Measurements from ENCODE around the gene MDC1. TPM values are rescaled to one million over a fixed set of nuclear protein-coding genes. Genes with fewer than 3 reads are reported as not detected.
A peak's percentile ranks its signal among the peaks of the same experiment; 100 is the strongest.

The MDC1 gene
- total RNA-seq, 3 donors from 2014 or later (not counting 1 experiment from before 2014, with no cell fraction given) = 61.2 to 77.0 (median 64.5) TPM

DNA sequence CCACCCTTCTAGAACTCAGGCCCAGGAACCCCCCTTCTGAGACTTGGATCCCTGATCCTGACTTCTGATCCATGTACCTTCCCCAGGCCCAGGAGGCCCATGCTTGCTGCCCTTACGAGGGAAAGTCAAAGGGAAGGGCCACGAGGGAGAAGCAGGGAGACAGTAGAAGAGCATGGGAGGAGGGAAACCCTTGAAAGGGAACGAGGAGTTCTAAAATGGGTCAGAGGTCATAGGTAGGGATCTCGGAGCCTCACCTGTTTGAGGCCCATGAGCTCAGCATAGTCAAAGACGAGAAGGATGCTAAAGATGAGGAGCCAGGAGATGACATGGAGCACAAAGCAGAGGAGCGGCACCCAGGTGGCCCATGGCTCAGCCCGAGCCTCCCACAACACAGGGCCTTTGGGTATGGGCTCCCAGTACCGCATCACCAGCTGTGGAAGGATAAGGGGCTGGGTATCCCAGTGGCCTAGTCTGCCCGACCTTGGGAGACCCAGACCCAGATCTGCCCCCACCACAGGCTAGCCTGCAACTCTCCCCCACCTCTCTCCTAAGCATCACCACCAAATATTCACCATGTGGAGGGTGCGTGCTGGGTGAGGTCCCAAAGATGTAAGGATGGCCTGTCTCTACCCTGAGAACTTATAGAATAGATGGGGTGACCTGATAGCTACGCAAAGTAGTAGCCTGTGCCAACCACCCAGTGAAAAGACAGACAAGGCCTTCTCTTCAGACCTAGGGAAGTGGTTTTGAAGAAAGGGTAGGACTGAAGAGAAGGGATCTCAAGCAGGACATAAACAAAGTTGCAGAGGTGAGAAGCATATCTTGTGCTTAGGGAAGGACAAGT lies 27.8 kb downstream of the MDC1 start:
- peaks cover 51 to 63% of the 10 kb centered on the region in 2 donors for H3K4me1 Mint-ChIP-seq
- H3K9me3 Mint-ChIP-seq = no peaks in the 10 kb centered on the region
- H3K27ac Mint-ChIP-seq = peak overlapping the region; percentile 91 to 98
- no peak for ATAC-seq
- peaks cover 56% of the 10 kb centered on the region for H3K4me1 ChIP-seq (ENCODE audit: control insufficient read depth, insufficient read depth, low read length)
- H3K27me3 ChIP-seq (ENCODE audit: control insufficient read depth, insufficient read depth, low read length) = no peaks in the 10 kb centered on the region
- peak overlapping the region; percentile 33 for H3K27ac ChIP-seq (ENCODE audit: low read length)
- no peaks in the 10 kb centered on the region for H3K27me3 Mint-ChIP-seq (ENCODE audit: low read depth in 2 of 2)
- peak overlapping the region; percentile 79 for H3K4me3 Mint-ChIP-seq
- DNase-seq = no peak
- H3K4me3 ChIP-seq (ENCODE audit: low read length) = no peak overlapping the region
- no peaks in the 10 kb centered on the region for H3K36me3 ChIP-seq (ENCODE audit: control insufficient read depth, insufficient read depth, low read length)
- no peaks in the 10 kb centered on the region for H3K9me3 ChIP-seq (ENCODE audit: control insufficient read depth, insufficient read depth, low read length)
- TF ChIP-seq, protein P1, sequence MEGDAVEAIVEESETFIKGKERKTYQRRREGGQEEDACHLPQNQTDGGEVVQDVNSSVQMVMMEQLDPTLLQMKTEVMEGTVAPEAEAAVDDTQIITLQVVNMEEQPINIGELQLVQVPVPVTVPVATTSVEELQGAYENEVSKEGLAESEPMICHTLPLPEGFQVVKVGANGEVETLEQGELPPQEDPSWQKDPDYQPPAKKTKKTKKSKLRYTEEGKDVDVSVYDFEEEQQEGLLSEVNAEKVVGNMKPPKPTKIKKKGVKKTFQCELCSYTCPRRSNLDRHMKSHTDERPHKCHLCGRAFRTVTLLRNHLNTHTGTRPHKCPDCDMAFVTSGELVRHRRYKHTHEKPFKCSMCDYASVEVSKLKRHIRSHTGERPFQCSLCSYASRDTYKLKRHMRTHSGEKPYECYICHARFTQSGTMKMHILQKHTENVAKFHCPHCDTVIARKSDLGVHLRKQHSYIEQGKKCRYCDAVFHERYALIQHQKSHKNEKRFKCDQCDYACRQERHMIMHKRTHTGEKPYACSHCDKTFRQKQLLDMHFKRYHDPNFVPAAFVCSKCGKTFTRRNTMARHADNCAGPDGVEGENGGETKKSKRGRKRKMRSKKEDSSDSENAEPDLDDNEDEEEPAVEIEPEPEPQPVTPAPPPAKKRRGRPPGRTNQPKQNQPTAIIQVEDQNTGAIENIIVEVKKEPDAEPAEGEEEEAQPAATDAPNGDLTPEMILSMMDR (IDR thresholded peaks at IDR 0.05) = no peak
- WGBS (ENCODE audit: insufficient coverage) = 85% methylated on average over 11 of the region's 11 CpGs
- intact Hi-C loops (cut with micrococcal nuclease) = no loop called here
- H3K36me3 Mint-ChIP-seq = peaks cover 8% of the 10 kb centered on the region

DNA sequence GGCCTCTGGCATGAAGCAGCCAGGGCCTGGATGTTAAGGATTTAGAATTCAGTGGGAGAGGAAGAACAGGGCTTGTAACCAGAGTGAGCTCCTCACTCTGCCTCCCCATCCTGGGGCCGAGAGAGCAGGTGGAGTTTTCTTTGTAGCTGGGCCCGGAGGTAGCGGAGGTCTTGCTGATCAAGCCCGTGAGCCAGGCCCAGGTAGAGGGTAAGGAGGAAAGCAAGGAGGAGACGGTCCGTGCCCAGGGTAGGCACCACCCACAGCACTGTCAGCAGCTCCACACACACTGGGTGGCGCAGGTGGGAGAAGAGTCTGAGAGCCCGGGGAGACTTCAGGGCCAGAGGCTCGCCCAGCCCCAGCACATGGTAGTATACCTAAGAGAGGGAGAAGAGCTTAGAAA lies 28.5 kb downstream of the MDC1 start:
- Mint-ChIP-seq H3K27me3 (ENCODE audit: low read depth in 2 of 2) (no peaks in the 10 kb centered on the region), H3K9me3 (no peaks in the 10 kb centered on the region), H3K4me3 (peak overlapping the region; percentile 96), H3K36me3 (peaks cover 13% of the 10 kb centered on the region), H3K27ac (peak overlapping the region; percentile 91 to 98), H3K4me1 (peaks cover 51 to 70% of the 10 kb centered on the region in 2 donors)
- Histone ChIP-seq H3K4me3 (ENCODE audit: low read length) (peak overlapping the region; percentile 96), H3K27me3 (ENCODE audit: control insufficient read depth, insufficient read depth, low read length) (no peaks in the 10 kb centered on the region), H3K36me3 (ENCODE audit: control insufficient read depth, insufficient read depth, low read length) (no peaks in the 10 kb centered on the region), H3K9me3 (ENCODE audit: control insufficient read depth, insufficient read depth, low read length) (no peaks in the 10 kb centered on the region), H3K4me1 (ENCODE audit: control insufficient read depth, insufficient read depth, low read length) (peaks cover 56% of the 10 kb centered on the region), H3K27ac (ENCODE audit: low read length) (peak overlapping the region; percentile 96)
- intact Hi-C loops (cut with micrococcal nuclease) = no loop called here
- 72% methylated on average over 8 of the region's 9 CpGs for WGBS (ENCODE audit: insufficient coverage)
- TF ChIP-seq, protein P1 (IDR thresholded peaks at IDR 0.05) = no peak
- ATAC-seq = no peak
- DNase-seq = peak in 1 of 2 donors; percentile 29

DNA sequence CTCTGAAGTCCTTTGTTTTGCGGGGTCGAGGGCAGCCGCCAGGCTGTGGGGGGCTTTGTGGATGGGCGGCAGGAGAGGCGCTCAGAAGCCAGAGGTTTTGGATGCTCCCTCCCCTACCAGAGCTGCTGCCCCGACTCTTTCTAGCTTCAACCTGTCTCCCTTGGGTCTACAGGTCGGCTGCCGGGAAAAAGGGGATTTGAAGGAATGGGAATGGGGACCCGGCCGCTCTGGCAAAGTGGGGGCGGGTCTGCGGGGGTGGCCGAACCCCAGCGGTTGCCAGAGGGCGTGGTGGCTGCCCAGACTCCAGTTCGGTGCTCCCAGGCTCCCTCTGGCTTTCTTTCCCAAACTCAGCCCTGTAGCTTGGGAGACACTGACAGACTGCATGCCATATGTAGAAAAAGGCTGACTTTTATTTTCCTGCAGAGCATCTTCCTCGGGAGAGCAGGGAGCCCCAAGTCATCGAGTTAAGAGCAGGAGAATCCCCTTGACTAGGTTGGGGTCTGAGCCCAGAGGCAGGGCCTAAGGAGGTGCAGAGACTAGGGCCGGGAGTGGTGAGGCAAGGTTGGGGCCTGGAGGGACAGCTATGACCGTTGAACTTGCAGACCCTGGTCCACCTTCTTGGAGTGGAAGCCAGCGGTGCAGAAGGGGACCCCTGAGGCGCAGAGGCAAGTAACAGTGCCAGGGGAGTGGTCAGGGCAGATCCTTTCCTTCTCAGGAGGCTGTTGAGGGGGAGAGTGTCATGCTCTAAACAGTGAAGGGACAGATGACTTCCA lies 29.2 kb downstream of the MDC1 start:
- Mint-ChIP-seq H3K4me1 (peaks cover 55 to 73% of the 10 kb centered on the region in 2 donors), H3K27me3 (ENCODE audit: low read depth in 2 of 2) (no peaks in the 10 kb centered on the region), H3K4me3 (peak overlapping the region; percentile 96), H3K9me3 (no peaks in the 10 kb centered on the region), H3K27ac (peak overlapping the region; percentile 91 to 98), H3K36me3 (peaks cover 13% of the 10 kb centered on the region)
- Histone ChIP-seq H3K27ac (ENCODE audit: low read length) (peak overlapping the region; percentile 96), H3K4me3 (ENCODE audit: low read length) (peak overlapping the region; percentile 96), H3K36me3 (ENCODE audit: control insufficient read depth, insufficient read depth, low read length) (no peaks in the 10 kb centered on the region), H3K27me3 (ENCODE audit: control insufficient read depth, insufficient read depth, low read length) (no peaks in the 10 kb centered on the region), H3K4me1 (ENCODE audit: control insufficient read depth, insufficient read depth, low read length) (peaks cover 63% of the 10 kb centered on the region), H3K9me3 (ENCODE audit: control insufficient read depth, insufficient read depth, low read length) (no peaks in the 10 kb centered on the region)
- intact Hi-C loops (cut with micrococcal nuclease) = loop anchor here (1.0 to 2.0 kb wide), 2 partner anchors 29 to 41 kb away; partner anchors contain the start of genes C6orf136 and MDC1
- WGBS (ENCODE audit: insufficient coverage) = 28% methylated on average over 21 of the region's 22 CpGs
- ATAC-seq = no peak
- TF ChIP-seq, protein P1 (IDR thresholded peaks at IDR 0.05) = no peak
- no peak for DNase-seq

Measured in natural killer cell (primary cell).